ENCODE results near the gene ENAH. TPM values are rescaled to one million over a fixed set of nuclear protein-coding genes. Genes with fewer than 3 reads are reported as not detected.

The ENAH gene
- total RNA-seq, 2 experiments from 2014 or later: not detected

DNA sequence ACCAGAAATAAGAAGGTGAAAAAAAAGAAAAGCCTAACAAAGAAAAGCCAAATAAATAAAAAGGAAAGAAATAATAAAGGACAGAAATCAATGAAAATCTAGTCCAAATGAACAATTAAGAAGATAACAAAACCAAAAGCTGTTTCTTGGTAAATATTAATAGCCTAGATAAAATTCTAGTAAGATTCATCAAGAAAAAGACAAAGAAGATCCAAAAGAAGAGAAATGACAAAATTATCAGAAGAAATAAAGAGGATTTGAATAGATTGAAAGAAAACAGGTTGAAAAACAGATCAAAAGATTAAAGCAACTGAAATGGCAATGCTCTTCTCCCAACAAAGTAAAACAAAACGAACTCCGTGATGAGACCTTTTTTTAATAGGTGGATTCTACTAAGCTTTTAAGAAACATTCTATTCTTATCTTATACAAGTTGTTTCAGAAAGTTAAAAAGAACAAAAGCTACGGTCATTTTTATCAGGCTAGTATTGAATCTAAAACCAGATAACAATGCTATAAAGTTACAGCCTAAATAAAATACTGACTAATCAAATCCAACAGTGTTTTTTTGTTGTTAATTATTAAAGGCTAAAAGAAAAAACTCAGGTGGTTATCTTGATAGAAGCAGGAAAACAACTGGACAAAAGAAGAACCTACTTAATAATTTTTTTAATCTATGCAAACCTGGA, 50.9 kb downstream of the ENAH start:
- no peaks in the 10 kb centered on the region for H3K4me1 Mint-ChIP-seq
- H3K36me3 Mint-ChIP-seq (ENCODE audit: low read depth): no peaks in the 10 kb centered on the region
- DNase-seq: no peak
- peaks cover 4% of the 10 kb centered on the region for H3K27me3 Mint-ChIP-seq
- H3K27ac Mint-ChIP-seq: no peak overlapping the region
- CTCF ChIA-PET: no interaction called here
- no peaks in the 10 kb centered on the region for H3K9me3 Mint-ChIP-seq
- POLR2A ChIA-PET: no interaction called here
- H3K4me3 Mint-ChIP-seq: no peak overlapping the region

GRCh38 chr1:225598847-225599246, 54.1 kb downstream of the ENAH start:
- Mint-ChIP-seq H3K27ac (no peak overlapping the region), H3K27me3 (peaks cover 12% of the 10 kb centered on the region), H3K4me3 (no peak overlapping the region), H3K36me3 (ENCODE audit: low read depth) (no peaks in the 10 kb centered on the region), H3K9me3 (no peaks in the 10 kb centered on the region), H3K4me1 (no peaks in the 10 kb centered on the region)
- ChIA-PET CTCF (no interaction called here), POLR2A (no interaction called here)
- no peak for DNase-seq

- Mint-ChIP-seq H3K4me1 (no peaks in the 10 kb centered on the region), H3K9me3 (no peaks in the 10 kb centered on the region), H3K36me3 (ENCODE audit: low read depth) (no peaks in the 10 kb centered on the region), H3K27me3 (peaks cover 13% of the 10 kb centered on the region), H3K4me3 (no peak overlapping the region), H3K27ac (no peak overlapping the region)
- no peak for DNase-seq
- ChIA-PET POLR2A (no interaction called here), CTCF (no interaction called here)
Measured at GRCh38 chr1:225597926-225598575, 54.9 kb downstream of the ENAH start.

- no peak overlapping the region for H3K27ac Mint-ChIP-seq
- DNase-seq: no peak
- peaks cover 19% of the 10 kb centered on the region for H3K27me3 Mint-ChIP-seq
- POLR2A ChIA-PET: no interaction called here
- H3K36me3 Mint-ChIP-seq (ENCODE audit: low read depth): no peaks in the 10 kb centered on the region
- CTCF ChIA-PET: no interaction called here
- H3K9me3 Mint-ChIP-seq: no peaks in the 10 kb centered on the region
- H3K4me3 Mint-ChIP-seq: no peak overlapping the region
- no peaks in the 10 kb centered on the region for H3K4me1 Mint-ChIP-seq
Measured at GRCh38 chr1:225596736-225597135, 56.2 kb downstream of the ENAH start.

DNA sequence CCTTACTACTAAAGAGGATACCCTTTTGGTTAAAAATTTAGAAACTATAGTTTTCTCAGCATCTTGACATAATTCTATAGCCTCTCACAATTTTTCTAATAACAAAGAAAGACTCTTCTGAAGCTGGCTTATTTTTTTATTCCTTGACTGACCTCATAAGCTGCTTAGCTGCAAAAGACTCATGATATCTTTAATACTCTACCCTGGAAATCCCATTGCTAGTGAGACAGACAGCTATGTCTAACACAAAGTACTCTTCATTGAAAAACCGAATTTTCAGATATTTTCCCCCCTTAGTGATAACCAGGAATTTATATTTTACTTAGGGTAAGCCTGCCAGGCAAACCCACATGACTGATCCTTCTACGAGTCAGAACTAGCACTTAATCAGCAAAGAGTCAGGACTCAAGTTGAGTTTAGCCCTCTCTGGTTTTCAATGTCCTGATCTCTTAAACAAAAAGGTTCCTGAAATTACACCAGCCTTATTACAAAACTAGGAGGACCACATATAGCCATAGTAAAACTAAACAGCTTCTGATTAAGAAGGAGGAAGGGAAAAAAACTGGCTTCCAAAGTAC, 56.9 kb downstream of the ENAH start:
- Mint-ChIP-seq H3K36me3 (ENCODE audit: low read depth) (no peaks in the 10 kb centered on the region), H3K4me1 (no peaks in the 10 kb centered on the region), H3K4me3 (no peak overlapping the region), H3K27ac (no peak overlapping the region), H3K27me3 (peaks cover 19% of the 10 kb centered on the region), H3K9me3 (no peaks in the 10 kb centered on the region)
- POLR2A ChIA-PET: no interaction called here
- CTCF ChIA-PET: no interaction called here
- DNase-seq: no peak

DNA sequence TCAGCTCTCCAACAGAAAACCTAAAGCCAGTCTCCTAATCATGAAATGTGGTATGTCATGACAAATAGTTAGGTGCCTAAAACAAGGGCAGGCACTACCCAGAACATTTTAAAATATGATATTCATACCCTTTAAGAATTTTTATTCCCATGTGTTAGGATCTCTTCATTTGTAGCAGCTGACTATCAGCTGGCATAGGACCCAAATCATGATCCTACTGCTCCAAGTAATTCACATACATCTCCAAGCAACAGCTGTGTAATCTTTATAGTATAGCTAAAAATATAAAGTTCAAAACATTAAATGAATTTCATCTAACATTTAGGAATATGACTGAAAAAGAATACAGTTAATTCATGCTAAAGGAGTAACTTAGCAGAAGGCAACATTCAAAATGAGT, 57.5 kb downstream of the ENAH start:
- Mint-ChIP-seq H3K27ac (no peak overlapping the region), H3K9me3 (no peaks in the 10 kb centered on the region), H3K4me1 (no peaks in the 10 kb centered on the region), H3K27me3 (peaks cover 19% of the 10 kb centered on the region), H3K4me3 (no peak overlapping the region), H3K36me3 (ENCODE audit: low read depth) (no peaks in the 10 kb centered on the region)
- no peak for DNase-seq
- ChIA-PET CTCF (no interaction called here), POLR2A (no interaction called here)

DNA sequence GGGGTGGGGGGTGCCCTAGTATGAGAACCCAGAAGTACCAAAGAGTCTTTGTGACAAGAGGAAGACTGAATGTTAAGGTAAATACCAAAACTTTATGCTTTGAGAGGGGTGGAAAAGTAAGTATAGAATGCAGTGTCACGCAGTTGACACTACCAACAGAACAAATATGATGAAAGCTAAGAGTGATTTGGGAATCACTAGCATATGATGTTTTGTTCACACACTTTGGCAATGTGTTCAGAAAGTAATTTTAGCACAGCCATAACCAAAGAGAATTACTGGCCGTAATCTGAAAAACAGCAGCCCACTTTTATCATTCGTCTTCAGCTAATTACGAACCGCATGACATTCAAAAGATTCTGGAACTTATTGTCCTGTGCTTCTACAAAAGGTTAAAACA, 59.5 kb downstream of the ENAH start:
- Mint-ChIP-seq H3K4me1 (no peaks in the 10 kb centered on the region), H3K36me3 (ENCODE audit: low read depth) (no peaks in the 10 kb centered on the region), H3K27ac (no peak overlapping the region), H3K9me3 (no peaks in the 10 kb centered on the region), H3K27me3 (peaks cover 19% of the 10 kb centered on the region), H3K4me3 (no peak overlapping the region)
- DNase-seq: no peak
- CTCF ChIA-PET: interaction anchor here (0.6 kb wide), 1 partner anchor 1343 kb away, joined by 4 read pairs; no protein-coding TSS in a partner anchor
- POLR2A ChIA-PET: no interaction called here

- H3K27ac Mint-ChIP-seq: no peak overlapping the region
- H3K9me3 Mint-ChIP-seq: no peaks in the 10 kb centered on the region
- no peaks in the 10 kb centered on the region for H3K36me3 Mint-ChIP-seq (ENCODE audit: low read depth)
- CTCF ChIA-PET: interaction anchor here (0.6 kb wide), 1 partner anchor 1522 kb away, joined by 5 read pairs; no protein-coding TSS in a partner anchor
- POLR2A ChIA-PET: no interaction called here
- peaks cover 17% of the 10 kb centered on the region for H3K27me3 Mint-ChIP-seq
- no peak overlapping the region for H3K4me3 Mint-ChIP-seq
- no peak for DNase-seq
- no peaks in the 10 kb centered on the region for H3K4me1 Mint-ChIP-seq
Measured at GRCh38 chr1:225592362-225593025, 60.4 kb downstream of the ENAH start.

DNA sequence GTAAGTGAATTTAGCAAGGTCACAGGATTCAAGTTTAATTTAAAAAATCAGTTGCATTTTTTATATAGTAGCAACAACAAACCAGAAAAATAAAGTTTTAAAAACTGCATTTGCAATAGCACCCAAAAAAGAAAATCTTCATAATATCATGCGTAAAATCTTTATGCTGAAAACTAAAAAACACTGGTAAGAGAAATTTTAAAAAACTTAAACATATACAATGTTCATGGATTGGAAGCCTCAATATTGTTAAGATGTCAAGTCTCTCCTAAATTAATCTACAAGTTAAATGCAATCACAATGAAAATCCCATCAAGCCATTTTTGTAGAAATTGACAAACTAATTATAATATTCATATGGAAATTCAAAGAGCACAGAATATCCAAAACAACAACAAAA, 65.6 kb downstream of the ENAH start:
- ChIA-PET CTCF (no interaction called here), POLR2A (no interaction called here)
- Mint-ChIP-seq H3K36me3 (ENCODE audit: low read depth) (no peaks in the 10 kb centered on the region), H3K4me1 (no peaks in the 10 kb centered on the region), H3K27ac (no peak overlapping the region), H3K4me3 (no peak overlapping the region), H3K9me3 (no peaks in the 10 kb centered on the region), H3K27me3 (peaks cover 13% of the 10 kb centered on the region)
- no peak for DNase-seq

- DNase-seq: no peak
- Mint-ChIP-seq H3K27me3 (peaks cover 16% of the 10 kb centered on the region), H3K9me3 (no peaks in the 10 kb centered on the region), H3K4me3 (no peak overlapping the region), H3K4me1 (no peaks in the 10 kb centered on the region), H3K27ac (no peak overlapping the region), H3K36me3 (ENCODE audit: low read depth) (no peaks in the 10 kb centered on the region)
- ChIA-PET CTCF (no interaction called here), POLR2A (no interaction called here)
Measured at GRCh38 chr1:225581186-225581585, 71.7 kb downstream of the ENAH start.

- H3K36me3 Mint-ChIP-seq (ENCODE audit: low read depth): no peaks in the 10 kb centered on the region
Measured at GRCh38 chr1:225580238-225581099, 72.5 kb downstream of the ENAH start.

DNA sequence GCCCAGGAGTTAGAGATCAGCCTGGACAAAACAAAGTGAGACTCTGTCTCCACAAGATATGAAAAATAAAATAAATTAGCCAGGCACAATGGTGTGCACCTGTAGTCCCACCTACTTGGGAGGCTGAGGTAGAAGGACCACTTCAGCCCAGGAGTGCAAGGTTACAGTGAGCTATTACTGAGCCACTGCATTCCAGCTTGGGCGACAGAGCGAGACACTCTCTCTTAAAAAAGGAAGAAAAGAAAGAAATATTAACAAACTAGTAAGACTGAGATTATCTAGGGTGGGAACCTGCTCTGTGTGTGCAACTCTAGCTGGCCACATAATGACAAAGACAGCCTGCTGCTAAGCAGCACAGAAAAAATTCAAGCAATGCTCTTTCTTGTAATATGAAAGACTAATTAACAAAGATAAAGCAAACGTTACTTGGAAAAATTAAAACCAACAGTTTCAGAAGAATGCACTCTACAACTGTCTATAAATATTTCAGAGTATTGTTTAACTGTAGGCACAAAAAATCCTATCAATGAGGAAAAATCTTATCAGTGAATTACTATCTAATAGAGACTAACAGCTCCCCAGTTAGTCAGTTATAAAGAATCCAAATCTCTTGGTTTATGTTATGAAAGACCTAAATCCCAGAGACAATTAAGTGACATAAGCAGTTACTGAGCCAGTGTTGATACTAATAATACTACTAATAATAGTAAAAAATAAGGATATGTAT, 74.5 kb downstream of the ENAH start:
- Mint-ChIP-seq H3K27ac (no peak overlapping the region), H3K27me3 (peaks cover 15% of the 10 kb centered on the region), H3K9me3 (no peaks in the 10 kb centered on the region), H3K4me1 (no peaks in the 10 kb centered on the region), H3K36me3 (ENCODE audit: low read depth) (no peaks in the 10 kb centered on the region), H3K4me3 (no peak overlapping the region)
- ChIA-PET CTCF (no interaction called here), POLR2A (no interaction called here)
- DNase-seq: no peak

More at GRCh38 chr1:225580238-225581099, 72.5 kb downstream of the ENAH start:
- H3K27me3 Mint-ChIP-seq: peaks cover 16% of the 10 kb centered on the region
- H3K4me3 Mint-ChIP-seq: no peak overlapping the region
- H3K27ac Mint-ChIP-seq: no peak overlapping the region
- no peaks in the 10 kb centered on the region for H3K9me3 Mint-ChIP-seq
- CTCF ChIA-PET: interaction anchor here (1.3 kb wide), 1 partner anchor 197 kb away, joined by 4 read pairs; the partner anchor contains the start of gene SRP9
- DNase-seq: no peak
- POLR2A ChIA-PET: no interaction called here
- H3K4me1 Mint-ChIP-seq: no peaks in the 10 kb centered on the region
